ENCODE measurements around the gene EEPD1.

DNA sequence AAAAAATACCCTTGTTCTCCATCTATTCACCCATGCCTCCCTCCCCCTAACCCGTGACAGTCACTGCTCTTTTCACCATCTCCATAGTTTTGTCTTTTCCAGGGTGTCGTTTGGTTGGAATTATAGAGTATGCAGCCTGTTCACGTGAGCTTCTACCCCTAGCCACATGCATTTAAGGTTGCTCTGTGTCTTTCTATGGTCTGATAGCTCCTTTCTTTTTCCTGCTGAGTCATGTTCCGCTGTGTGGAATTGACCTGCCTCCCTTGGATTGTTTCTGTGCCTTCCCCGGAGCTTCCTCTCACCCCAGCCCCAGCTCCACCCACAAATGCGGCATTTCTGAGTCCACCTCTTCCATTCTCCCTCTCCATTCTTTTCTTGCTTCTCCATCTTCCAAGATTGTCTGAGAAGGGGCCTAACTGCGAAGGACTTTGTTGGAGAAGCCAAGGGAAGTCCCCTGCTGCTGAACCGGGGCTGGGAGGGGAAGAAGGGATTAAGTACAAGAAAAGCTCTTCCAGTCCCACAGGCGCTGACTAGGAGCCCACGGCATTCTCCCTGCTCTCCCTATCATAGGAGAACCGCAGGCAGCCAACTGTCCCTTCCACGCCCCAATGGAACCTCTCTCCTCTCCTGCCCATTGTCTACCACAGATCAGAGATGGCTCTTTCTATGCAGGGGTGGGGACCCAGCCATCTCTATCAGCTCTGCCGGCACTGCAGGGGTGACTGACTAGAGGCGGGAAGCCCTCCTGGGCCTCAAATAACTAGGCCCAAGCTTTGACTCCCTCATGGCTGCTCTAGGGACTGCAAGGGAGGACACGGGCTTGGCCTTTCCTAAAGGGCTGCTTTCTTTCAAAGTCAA lies 149.1 kb downstream of the EEPD1 start:
- TF ChIP-seq EZH2 (IDR thresholded peaks at IDR 0.05) = no peak
- no peak for TF ChIP-seq POLR2AphosphoS5 (IDR thresholded peaks at IDR 0.05; ENCODE audit: borderline replicate concordance, low read depth, low read length)

Data from SK-N-MC (cell line).